Activated T-helper 1 cell treated with Interleukin-2 at 50 U/mL for 16 hours (primary cell): ENCODE data around the gene INSYN2B.

Experiments used
- DNase-seq: peaks from one replicate; pipeline ENCODE4 v3.0.0-alpha.2; 2020; ENCODE audit warnings: low read depth

INSYN2B gene

GRCh38 chr5:169933127-169933526, 47.2 kb downstream of the INSYN2B start:
- no peak for DNase-seq

- no peak for DNase-seq
Measured at GRCh38 chr5:169923988-169924387, 56.3 kb downstream of the INSYN2B start.

- DNase-seq, result no peak
Measured at GRCh38 chr5:169922474-169922873, 57.8 kb downstream of the INSYN2B start.

GRCh38 chr5:169921949-169922348, 58.3 kb downstream of the INSYN2B start:
- DNase-seq, result no peak

DNA sequence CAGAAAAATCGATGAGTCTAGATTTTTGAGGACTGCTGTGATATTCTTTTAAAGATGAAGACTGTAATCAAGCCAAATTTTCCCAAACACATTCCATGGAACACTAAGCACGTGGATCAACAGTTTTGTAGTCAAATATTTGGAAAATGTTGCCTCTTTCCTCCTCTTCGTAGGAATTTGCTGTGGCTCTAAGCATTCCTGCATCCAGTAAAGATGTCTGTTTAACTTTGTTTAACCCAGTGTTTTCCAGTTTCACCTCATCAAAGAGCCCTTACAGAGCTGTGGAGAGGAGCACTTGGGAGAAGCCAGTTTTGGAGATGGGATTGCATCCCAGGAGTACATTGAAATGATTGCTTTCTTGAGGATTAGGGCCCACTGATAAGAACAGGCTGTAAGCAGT, 58.9 kb downstream of the INSYN2B start:
- DNase-seq, result no peak

DNA sequence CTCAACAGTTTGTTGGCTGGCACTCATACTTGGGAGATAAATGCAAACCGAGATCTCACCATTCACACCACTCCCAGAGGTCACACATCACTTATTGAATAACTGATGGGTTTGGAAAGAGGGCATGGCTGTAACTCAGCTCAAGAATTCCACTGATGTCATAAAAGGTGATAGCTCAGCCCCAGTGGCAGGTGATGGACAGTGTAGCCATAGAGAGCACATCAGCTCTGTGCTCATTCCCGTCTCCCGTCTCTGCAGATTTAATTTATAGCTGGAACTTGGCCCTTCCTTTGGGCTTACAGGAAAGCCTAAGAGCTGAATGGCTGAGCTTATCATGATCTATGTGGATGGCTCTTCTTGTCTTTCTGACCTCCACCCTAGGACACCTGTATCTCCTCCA, 59.8 kb downstream of the INSYN2B start:
- DNase-seq, result no peak

GRCh38 chr5:169918228-169918627, 62.1 kb downstream of the INSYN2B start:
- DNase-seq, result no peak

DNA sequence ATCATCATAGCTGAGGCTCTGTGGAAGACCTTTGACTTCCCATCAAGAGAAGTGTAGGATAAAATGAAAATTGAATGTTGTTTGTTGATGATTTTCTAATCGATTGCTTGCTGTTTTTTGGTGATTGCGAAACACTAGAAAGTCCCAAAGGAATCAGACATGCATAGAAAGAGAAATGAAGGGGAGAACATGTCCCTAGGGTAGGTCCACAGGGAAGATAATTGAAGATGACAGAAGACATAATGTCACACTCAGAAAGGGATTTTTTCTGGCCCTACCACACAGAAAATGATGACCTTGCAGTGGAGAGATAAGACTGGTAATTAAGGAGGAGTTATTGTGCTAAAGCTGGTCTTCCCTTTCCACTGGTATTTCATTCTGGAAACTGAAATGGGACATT, 62.8 kb downstream of the INSYN2B start:
- DNase-seq, result no peak

DNA sequence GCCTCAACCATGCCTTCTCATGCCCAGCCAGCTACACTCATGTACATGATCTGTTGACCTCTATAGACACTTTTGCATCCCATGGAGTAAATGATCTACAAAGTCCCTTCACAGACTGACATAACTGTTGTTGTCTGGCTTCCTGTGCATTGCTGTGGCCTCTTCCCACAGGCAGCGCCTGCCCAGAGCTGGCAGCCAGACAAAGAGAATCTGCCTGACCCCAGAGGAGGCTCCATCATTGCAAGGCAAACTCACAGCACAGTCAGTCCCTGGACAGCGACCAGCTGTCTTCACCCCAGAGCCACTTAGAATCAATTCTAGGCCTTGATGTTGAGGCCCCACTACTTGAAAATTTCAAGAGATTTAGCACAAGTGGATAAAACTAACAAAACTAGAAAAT, 65.5 kb downstream of the INSYN2B start:
- DNase-seq, result no peak

- DNase-seq, result no peak
Measured at GRCh38 chr5:169913479-169913878, 66.8 kb downstream of the INSYN2B start.

DNA sequence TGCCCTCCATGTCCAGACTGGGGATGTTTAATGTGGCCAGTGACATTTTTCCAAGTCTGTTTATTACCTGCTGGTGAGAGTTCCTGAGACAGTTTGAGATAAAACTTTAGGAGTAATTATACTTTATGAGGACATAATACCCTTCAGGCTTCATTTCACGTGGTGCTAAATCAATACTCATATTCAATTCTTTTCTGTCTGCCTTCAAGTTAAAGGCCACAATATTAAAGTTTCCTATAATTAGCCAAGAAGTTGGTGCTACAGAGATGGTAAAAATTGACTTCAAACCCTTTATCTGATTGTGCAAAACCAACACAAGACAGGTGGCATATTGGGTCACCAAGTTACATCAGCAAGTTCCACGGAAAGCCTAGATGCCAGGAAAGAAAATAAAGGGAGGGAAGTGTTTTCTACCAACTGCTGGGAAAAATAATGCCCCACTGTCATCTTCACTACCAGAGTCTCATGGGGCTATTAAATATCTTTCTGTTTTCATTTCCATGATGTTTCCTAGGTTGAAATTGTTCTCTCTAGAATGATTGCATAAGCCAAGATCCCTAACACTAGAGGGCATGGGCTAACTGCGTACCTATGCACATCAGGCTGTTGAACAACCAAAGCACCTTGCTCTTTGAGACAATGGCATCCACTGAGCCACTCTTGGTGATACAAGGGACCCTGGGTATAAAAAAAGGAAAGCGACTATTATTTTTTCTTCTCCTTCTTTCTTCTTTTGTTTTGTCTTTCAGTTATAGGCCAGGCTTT, 68.7 kb downstream of the INSYN2B start:
- DNase-seq, result no peak

DNA sequence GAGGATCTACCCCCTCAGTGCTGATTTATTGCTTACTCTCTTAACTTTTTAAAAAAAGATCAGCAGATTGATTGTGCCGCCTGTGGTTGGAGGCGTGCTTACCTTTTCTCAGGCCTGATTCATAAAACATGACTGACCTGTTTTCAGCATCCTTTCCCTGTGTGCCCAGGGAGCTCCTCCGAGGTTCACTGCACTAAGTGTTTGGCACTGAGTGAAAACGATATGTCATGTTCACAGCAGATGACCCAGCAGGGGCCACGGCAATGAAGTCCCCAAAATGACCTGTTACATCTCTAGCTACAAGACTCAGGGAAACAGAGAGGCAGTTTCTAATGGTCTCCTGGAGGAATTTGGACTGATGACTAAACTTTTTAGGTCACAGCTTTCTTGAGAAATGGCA, 69.9 kb downstream of the INSYN2B start:
- DNase-seq, result no peak

DNA sequence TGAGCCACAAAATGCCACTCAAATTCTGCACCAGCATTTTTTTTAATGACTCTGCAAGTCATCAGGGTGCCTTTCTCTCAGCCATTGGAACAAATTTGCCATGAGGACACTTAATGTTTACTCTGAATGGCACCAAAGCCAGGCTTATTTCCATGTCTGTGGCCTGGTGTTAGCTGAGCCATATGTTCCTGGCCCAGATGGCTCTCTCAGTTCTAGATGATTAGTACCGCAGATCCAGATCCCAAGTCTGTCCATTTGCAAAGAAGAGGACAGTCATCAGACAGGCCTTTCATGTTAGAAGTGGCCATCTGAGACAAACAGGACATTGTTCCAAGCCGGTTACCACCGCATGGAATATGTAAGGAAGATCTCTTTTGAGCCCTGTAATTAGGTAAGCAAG, 70.3 kb downstream of the INSYN2B start:
- no peak for DNase-seq

DNA sequence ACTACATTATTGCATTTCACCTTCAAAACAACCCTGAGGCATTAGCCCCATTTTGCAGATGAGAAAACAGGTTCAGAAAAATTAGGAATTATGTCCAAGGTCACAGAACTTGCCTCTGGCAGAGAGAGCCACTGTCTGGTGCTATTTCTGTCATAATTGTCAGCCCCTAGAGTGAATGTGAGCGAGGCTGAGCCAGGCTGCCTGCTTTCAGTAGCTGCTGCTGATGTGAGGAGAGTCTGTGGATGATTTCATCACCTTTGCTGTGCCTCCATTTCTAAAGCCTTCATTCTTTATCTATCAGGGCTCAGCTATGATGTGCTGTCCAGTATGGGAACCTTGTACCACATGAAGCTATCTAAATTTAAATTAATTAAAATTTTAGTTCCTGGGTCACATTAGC, 71.4 kb downstream of the INSYN2B start:
- no peak for DNase-seq

- no peak for DNase-seq
Measured at GRCh38 chr5:169906745-169907649, 73.3 kb downstream of the INSYN2B start.

GRCh38 chr5:169905017-169905416, 75.3 kb downstream of the INSYN2B start:
- DNase-seq, result no peak

- no peak for DNase-seq
Measured at GRCh38 chr5:169904508-169904907, 75.8 kb downstream of the INSYN2B start.

DNA sequence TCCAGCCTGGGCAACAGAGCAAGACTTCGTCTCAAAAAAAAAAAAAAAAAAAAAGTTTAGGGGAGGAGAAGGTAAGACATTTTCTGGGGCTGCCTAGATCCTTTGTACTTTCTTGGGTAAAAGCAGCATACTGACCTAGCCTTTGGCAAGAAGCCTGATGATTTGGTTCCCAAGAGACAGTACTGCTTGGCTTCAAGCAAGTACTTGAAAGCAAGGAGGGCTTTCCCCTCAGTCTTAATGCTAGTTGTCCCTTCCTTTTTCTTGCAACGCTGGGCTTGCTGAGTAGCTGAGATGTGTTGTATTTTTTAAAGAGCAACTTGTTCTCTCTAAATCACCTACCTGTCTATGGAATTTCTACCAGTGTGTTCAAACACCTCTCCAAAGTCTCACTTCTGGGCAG, 76.2 kb downstream of the INSYN2B start:
- DNase-seq, result no peak

- DNase-seq, result no peak
Measured at GRCh38 chr5:169901896-169902295, 78.4 kb downstream of the INSYN2B start.

DNA sequence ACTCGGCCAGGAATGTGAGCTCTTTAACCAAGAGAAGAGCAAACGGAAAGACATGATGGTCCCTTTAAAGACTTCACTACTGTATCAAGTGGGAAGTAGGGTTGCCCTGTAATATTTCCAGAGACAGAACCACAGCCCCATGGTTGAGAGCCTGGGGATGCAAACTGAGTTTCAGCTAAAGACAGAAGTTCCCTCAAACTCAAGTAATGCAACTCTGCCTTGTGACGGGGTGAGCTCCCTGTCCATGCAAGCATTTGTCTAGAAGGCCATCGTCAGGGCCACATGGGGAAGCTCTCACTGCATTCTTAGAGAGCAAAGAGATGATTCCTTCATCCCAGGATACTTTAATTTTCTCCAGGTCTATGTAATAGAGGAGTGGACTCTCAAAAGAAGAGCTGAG, 82.8 kb downstream of the INSYN2B start:
- DNase-seq, result no peak

- DNase-seq, result no peak
Measured at GRCh38 chr5:169895926-169896325, 84.4 kb downstream of the INSYN2B start.

DNA sequence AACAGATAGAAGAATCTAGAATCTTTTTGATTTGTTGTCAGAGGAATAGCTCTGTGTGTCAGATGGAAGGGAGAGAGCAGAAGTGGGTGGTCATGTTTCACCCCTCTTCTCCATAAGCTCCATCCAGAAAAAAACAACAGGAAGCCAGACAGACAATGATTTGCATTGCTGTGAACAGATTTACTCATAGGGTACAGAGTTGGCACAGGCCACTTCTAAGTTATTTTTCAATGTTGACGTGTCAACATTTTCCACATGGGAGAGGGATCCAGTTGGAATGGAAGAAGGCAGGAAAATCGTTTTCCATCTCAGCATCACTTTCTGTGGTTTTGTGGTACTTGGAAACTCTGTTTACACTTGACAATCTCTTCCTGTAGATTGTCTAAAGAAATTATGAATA, 86.7 kb downstream of the INSYN2B start:
- no peak for DNase-seq

GRCh38 chr5:169893010-169893409, 87.3 kb downstream of the INSYN2B start:
- DNase-seq, result no peak
